Colonic mucosa (tissue), 4 donors: ENCODE measurements around the gene CSRNP3. TPM values are rescaled to one million over a fixed set of nuclear protein-coding genes. Genes with fewer than 3 reads are reported as not detected.

Experiments used
- DNase-seq: peaks from one replicate; pipeline ENCODE4 v3.0.0-alpha.2; 2020
- H3K27ac ChIP-seq: fragments of 200-600 bp; one replicate; pipeline ENCODE4 v1.8.0; 2021
- H3K27me3 ChIP-seq: fragments of 200-600 bp; one replicate; pipeline ENCODE4 v1.8.0; 2021
- H3K36me3 ChIP-seq: fragments of 200-600 bp; one replicate; pipeline ENCODE4 v1.8.0; 2021
- H3K4me1 ChIP-seq: fragments of 200-600 bp; one replicate; pipeline ENCODE4 v1.8.0; 2021; ENCODE audit warnings: mild to moderate bottlenecking
- H3K4me3 ChIP-seq: fragments of 200-600 bp; one replicate; pipeline ENCODE4 v1.8.0; 2021
- H3K9ac ChIP-seq, 2 donors: one replicate each; pipeline ENCODE4 v1.7.0; 2013; ENCODE audit warnings: control low read depth in 2 of 2, low read depth in 2 of 2, low read length in 2 of 2
- H3K9me3 ChIP-seq: fragments of 200-600 bp; one replicate; pipeline ENCODE4 v1.8.0; 2021
- intact Hi-C: fragments of 100-400 bp; cut with DNase I; formaldehyde crosslinking; loops from one replicate; pipeline ENCODE4 v1.14.1; 2022
- total RNA-seq, 2 donors: library from RNA; stranded (reverse); fragmentation: NEBNext Ultra II Directional in 1 of 2; extraction: Animal tissue kit (Norgen Biotek cat#: 25700) in 1 of 2; gene quantifications; one replicate each; pipeline ENCODE4 v1.2.1, GENCODE V29; 2021
- TF ChIP-seq, protein P1 (sequence below): fragments of 200-600 bp; IDR thresholded peaks from one replicate; pipeline ENCODE4 v1.8.0; 2022; ENCODE audit warnings: antibody characterized with exemption, mild to moderate bottlenecking
- donor health status: healthy.
- donor health status: DM: no; HTN: no; CAD: no.
- donor health status: DM: no; HTN: no; CAD: no.

The CSRNP3 gene
- total RNA-seq, 2 donors from 2014 or later, result 1.5 to 2.0 TPM

DNA sequence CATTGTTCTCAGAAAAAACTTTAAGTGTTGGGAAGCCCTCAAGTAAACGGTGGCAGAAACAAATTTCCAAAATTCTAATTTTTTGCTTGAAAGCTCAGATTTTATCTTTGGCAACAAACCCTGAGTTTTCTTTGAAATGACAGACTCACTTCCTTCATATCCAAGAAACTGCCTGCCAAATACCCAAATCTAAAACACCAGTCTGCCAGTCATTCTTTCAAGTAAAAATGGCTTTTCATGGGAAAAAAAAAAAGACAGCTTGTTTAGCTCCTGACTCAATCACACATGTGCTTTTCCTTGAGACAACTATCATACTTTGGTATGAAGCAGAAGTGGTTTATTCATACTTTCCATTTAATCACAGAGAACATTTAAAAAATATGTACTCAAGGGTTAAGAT, 40.6 kb upstream of the CSRNP3 start:
- Histone ChIP-seq H3K36me3 (no peaks in the 10 kb centered on the region), H3K9ac (no peak overlapping the region), H3K27ac (no peak overlapping the region), H3K4me3 (no peak overlapping the region), H3K27me3 (no peaks in the 10 kb centered on the region), H3K4me1 (no peaks in the 10 kb centered on the region), H3K9me3 (no peaks in the 10 kb centered on the region)
- no peak for DNase-seq
- intact Hi-C loops, result no loop called here
- TF ChIP-seq, protein P1, sequence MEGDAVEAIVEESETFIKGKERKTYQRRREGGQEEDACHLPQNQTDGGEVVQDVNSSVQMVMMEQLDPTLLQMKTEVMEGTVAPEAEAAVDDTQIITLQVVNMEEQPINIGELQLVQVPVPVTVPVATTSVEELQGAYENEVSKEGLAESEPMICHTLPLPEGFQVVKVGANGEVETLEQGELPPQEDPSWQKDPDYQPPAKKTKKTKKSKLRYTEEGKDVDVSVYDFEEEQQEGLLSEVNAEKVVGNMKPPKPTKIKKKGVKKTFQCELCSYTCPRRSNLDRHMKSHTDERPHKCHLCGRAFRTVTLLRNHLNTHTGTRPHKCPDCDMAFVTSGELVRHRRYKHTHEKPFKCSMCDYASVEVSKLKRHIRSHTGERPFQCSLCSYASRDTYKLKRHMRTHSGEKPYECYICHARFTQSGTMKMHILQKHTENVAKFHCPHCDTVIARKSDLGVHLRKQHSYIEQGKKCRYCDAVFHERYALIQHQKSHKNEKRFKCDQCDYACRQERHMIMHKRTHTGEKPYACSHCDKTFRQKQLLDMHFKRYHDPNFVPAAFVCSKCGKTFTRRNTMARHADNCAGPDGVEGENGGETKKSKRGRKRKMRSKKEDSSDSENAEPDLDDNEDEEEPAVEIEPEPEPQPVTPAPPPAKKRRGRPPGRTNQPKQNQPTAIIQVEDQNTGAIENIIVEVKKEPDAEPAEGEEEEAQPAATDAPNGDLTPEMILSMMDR, result no peak

DNA sequence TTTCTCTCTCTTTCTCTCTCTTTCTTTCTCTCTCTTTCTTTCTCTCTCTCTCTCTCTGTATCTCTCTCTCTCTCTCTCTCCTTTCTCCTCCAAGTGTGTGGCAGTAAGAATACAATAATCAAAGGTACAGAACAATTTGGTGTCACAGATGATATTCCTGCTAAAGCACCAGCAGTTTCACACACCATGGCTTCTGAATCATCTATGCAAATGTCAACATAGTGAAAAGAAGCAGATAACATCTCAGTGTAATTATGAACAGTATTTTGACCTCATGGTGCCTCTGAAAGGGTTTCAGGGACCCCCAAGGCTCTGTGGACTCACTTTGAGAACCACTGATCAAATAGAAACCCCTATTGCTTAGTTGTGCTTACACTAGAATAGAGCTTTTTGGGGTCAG, 38.5 kb upstream of the CSRNP3 start:
- H3K4me1 ChIP-seq, result no peaks in the 10 kb centered on the region
- intact Hi-C loops, result no loop called here
- TF ChIP-seq, protein P1, result no peak
- H3K9me3 ChIP-seq, result no peaks in the 10 kb centered on the region
- no peak overlapping the region for H3K27ac ChIP-seq
- DNase-seq, result no peak
- no peaks in the 10 kb centered on the region for H3K36me3 ChIP-seq
- no peak overlapping the region for H3K9ac ChIP-seq
- no peaks in the 10 kb centered on the region for H3K27me3 ChIP-seq
- H3K4me3 ChIP-seq, result no peak overlapping the region

DNA sequence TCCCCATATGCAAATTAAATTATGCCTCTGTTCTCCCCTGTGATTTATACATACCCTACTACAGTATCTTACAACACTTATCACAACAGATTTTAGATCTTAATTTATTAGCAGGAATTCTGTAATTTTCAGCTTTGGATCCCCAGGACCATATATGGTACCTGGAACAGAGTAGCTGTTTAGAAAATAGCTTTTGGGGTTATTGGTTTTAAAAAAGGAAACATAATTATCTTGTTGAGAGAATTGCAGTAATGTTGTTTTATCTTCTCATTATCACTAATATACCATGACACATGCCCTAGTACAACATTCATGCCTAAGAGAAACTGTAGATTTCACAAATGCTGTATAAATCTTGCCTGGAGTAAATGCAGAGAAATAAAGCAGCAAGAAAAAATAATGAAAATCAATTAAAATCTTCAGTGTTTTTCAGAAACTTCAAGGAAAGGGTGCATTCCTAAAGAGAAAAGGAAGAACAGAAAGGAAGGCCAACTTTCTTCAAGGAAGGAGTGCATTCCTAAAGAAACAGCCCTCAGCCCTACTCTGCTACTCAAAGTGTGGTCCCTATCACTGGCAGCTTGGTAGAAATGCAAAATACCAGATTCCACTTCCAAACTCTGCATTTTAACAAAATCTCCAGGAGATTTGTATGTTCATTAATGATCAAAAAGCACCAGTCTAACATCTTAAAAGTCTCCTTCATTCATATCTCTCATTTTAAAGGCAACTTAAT, 37.1 kb upstream of the CSRNP3 start:
- no peak overlapping the region for H3K4me3 ChIP-seq
- H3K27ac ChIP-seq, result no peak overlapping the region
- H3K9ac ChIP-seq, result no peak overlapping the region
- no peaks in the 10 kb centered on the region for H3K36me3 ChIP-seq
- intact Hi-C loops, result no loop called here
- H3K4me1 ChIP-seq, result no peaks in the 10 kb centered on the region
- no peaks in the 10 kb centered on the region for H3K9me3 ChIP-seq
- DNase-seq, result no peak
- TF ChIP-seq, protein P1, result no peak
- no peaks in the 10 kb centered on the region for H3K27me3 ChIP-seq

DNA sequence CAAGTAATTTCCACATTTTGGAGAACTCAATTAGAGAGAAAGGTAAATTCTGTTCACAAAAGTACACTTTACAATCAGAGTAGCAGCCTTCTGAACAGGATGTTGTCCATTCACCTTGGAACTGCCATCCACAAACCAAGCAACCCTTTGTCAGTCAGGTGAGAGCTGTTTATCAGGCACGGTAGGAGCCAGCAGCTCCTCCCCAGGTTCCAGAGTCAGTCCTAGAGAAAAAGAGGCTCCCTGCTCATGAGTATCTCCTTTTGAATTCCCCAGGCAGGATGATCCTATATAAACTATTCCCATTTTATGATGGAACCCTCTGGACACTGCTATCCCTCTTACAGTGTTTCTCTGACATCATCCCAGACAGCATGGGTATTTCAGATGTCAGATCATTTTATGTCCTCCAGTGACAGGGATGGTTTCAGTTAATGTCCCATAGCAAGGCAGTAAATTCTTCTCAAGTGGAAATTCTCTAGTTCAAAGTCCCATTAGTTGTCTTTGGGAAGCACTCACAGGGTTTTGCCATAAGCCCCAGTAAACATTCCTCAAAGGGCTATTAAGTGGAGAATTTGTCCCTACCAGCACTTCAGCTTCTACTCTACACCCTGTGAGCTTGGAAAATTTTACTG, 34.5 kb upstream of the CSRNP3 start:
- no peaks in the 10 kb centered on the region for H3K4me1 ChIP-seq
- no peak overlapping the region for H3K27ac ChIP-seq
- no peaks in the 10 kb centered on the region for H3K27me3 ChIP-seq
- DNase-seq, result no peak
- intact Hi-C loops, result no loop called here
- no peak overlapping the region for H3K9ac ChIP-seq
- no peak overlapping the region for H3K4me3 ChIP-seq
- no peaks in the 10 kb centered on the region for H3K36me3 ChIP-seq
- H3K9me3 ChIP-seq, result no peaks in the 10 kb centered on the region
- TF ChIP-seq, protein P1, result no peak

DNA sequence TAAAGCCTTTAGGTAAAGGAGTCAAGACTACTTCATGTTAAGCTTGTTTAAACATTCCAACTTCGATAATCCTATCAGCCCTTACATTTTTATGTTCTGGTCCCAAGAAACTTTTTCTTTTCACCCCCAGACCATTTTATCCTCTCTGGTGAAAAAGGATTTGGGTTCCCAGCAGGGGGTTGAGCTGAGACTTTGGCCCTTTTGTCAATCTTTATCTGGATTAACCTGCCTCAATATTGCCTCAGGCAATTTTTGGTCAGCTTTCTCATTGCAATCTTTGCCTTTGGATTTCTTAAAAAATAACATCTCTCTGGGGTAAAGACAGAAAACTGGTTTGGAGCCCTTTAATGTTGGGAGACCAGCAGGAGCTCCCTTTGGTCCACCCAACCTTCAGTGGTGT, 33.9 kb upstream of the CSRNP3 start:
- no peak for DNase-seq
- Histone ChIP-seq H3K27ac (no peak overlapping the region), H3K4me1 (no peaks in the 10 kb centered on the region), H3K36me3 (no peaks in the 10 kb centered on the region), H3K9me3 (no peaks in the 10 kb centered on the region), H3K9ac (no peak overlapping the region), H3K27me3 (no peaks in the 10 kb centered on the region), H3K4me3 (no peak overlapping the region)
- TF ChIP-seq, protein P1, result no peak
- intact Hi-C loops, result no loop called here
